Fibroblast of pulmonary artery (primary cell): ENCODE results near the gene MGMT.

ENCODE experiments used
- DNase-seq: peaks from one replicate; pipeline ENCODE4 v3.0.0-alpha.2; 2010; ENCODE audit warnings: low read depth
- H3K4me3 ChIP-seq: replicated peaks from 2 replicates; pipeline ENCODE4 v1.5.1; 2011; ENCODE audit warnings: low read depth, mild to moderate bottlenecking, control low read depth, low read length, moderate library complexity
- CTCF ChIP-seq: IDR thresholded peaks from 2 replicates; pipeline ENCODE4 v1.5.1; 2011; ENCODE audit warnings: mild to moderate bottlenecking, control low read depth, low read length, inconsistent platforms; ENCODE audit errors: missing control alignments

The MGMT gene

GRCh38 chr10:129660569-129660968 is 193.5 kb downstream of the MGMT start:
- TF ChIP-seq CTCF = no peak
- DNase-seq = no peak

GRCh38 chr10:129662426-129662825 is 195.4 kb downstream of the MGMT start:
- H3K4me3 ChIP-seq = no peak overlapping the region
- TF ChIP-seq CTCF = no peak
- DNase-seq = no peak

More at GRCh38 chr10:129660569-129660968, 193.5 kb downstream of the MGMT start:
- H3K4me3 ChIP-seq = no peak overlapping the region

- no peak for DNase-seq
- no peak for TF ChIP-seq CTCF
- H3K4me3 ChIP-seq = no peak overlapping the region
These were observed 203.1 kb downstream of the MGMT start for GRCh38 chr10:129670124-129670523.

GRCh38 chr10:129673292-129673691 is 206.3 kb downstream of the MGMT start:
- no peak overlapping the region for H3K4me3 ChIP-seq
- TF ChIP-seq CTCF = no peak
- DNase-seq = no peak

GRCh38 chr10:129675027-129675769 is 208.2 kb downstream of the MGMT start:
- no peak overlapping the region for H3K4me3 ChIP-seq
- TF ChIP-seq CTCF = no peak
- DNase-seq = no peak

- no peak for DNase-seq
- TF ChIP-seq CTCF = no peak
- no peak overlapping the region for H3K4me3 ChIP-seq
These were observed 209.0 kb downstream of the MGMT start for GRCh38 chr10:129676014-129676413.

- no peak for TF ChIP-seq CTCF
- H3K4me3 ChIP-seq = no peak overlapping the region
- no peak for DNase-seq
These were observed 210.4 kb downstream of the MGMT start for GRCh38 chr10:129677377-129677927.
